GM19043 (cell line): ENCODE results near the gene USO1.
A peak's percentile ranks its signal among the peaks of the same experiment; 100 is the strongest.
"Not testable (repeated sequence)": the region's sequence is repeated elsewhere in the genome, so short reads cannot be mapped to it uniquely, and the experiment has no call there.

Experiments
- ATAC-seq: cut with Tn5 transposase; IDR thresholded peaks from one replicate; pipeline ENCODE4 v1.9.1; 2021; ENCODE audit warnings: low read depth; ENCODE audit not compliant: unreplicated experiment

The USO1 gene

DNA sequence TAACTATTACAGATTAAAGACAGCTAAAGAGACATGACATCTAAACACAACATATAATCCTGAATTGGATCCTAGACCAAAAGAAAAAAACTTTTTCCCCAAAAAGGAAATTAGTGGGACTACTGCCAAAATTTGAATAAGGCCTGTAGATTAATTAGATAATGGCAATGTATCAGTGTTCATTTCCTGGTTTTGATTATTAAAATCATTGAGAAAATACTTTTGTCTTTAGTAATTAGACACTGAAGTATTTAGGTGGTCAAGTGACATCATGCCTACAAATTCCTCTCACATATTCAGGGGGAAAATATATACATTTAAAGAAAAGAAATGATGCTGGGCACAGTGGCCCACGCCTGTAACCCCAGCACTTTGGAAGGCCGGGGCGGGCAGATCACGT is 10.4 kb upstream of the USO1 start:
- no peak for ATAC-seq

DNA sequence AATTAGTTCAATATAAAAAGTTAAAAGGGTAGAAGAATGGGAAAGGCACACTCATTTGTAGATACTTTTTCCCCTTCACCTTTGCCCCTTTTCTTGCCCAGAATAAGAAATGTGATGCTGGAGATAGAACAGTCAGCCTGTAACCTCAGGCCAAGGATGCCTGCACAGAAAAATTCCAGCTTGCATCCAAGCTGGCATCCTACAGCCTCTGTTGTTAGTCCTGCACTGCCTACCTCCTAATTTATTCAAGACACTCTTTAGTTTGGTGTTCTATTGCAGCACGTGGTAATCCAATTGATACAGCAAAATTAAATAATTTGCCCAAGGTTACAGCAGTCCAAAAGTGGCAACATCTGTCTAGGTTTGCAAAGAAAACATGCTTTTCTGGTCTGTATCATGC is 9.7 kb upstream of the USO1 start:
- ATAC-seq: no peak

DNA sequence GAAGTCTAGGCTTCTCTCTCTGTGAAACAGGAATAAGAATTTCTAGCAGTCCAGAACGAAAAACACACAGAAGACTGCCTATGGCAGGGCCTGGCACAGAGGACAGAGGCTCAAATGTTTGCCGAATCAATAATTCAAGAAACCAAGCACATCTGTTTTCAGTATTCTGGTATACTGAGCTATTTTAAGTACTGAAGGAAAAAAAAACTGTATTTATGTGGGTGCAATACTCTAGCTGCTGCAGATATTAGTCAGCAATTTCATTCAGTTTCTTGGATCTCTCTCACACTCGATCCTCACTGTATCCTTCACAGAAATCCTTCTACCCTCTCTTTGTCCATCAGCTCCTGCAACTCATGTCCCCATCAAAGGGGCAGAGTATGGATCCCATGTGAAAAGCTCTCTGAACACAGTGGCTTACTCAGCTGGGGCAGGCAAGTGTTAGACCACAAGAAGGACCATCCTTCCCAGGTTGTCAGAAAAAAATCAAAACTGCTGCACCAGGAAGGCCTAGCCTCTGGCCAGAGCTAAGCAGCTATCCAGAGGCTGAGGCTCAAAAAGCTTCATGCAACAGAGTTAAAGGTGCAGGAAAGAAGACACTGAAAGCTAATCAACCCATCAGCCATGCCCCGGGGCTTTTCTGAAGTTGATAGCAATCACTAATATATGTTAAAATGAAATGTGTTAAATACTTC is 9.1 kb upstream of the USO1 start:
- no peak for ATAC-seq

DNA sequence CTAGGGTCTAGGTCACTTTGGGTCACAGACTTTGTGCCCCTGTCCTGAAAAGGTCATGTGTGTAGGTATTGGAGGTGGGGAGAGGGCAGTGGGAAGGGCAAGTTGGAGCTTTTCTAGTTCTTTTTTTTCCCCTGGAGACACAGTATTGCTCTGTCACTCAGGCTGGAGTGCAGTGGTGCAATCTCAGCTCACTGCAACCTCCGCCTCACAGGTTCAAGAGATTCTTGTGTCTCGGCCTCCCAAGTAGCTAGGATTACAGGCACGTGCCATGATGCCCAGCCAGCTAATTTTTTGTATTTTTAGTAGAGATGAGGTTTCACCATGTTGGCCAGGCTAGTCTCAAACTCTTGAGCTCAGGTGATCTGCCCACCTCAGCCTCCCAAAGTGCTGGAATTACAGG is 8.3 kb upstream of the USO1 start:
- not testable (repeated sequence) for ATAC-seq

DNA sequence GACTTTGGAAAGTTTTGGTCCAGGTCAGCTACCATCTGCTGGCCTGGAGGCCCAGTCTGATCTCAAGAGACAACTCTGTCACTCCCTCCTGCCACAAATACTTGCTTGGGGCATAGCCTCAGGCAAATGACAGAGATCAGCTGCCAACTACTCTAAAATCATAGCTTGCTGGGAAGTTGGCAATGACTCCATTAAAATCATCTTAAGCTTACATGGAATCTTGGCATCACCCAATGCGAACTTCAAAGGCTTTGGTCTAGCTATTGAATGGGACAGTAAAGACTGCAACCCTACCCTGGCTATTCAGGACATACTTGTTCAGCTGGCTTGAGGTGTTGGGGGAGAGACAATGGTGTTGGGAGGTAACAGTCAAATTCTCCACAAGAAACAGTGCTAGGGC is 7.0 kb upstream of the USO1 start:
- no peak for ATAC-seq

DNA sequence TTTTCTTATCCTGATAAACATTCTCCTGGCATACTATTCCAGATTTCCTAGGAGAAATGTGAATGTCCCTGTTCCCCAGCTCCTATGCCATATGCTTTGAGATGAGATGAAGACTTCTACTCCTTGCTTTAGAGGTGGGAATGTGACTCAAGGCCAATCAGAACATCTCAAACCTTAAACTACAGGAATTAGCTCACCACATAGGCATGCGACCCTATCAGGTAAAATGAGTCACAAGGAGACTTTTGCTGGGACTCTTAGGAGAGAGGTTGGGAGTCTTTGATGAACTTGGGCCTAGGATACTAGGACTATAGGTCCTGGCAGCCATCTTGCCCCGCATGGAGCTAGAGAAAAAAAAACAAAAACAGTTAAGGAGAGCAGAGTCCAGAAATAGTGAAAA is 5.8 kb upstream of the USO1 start:
- ATAC-seq: no peak

DNA sequence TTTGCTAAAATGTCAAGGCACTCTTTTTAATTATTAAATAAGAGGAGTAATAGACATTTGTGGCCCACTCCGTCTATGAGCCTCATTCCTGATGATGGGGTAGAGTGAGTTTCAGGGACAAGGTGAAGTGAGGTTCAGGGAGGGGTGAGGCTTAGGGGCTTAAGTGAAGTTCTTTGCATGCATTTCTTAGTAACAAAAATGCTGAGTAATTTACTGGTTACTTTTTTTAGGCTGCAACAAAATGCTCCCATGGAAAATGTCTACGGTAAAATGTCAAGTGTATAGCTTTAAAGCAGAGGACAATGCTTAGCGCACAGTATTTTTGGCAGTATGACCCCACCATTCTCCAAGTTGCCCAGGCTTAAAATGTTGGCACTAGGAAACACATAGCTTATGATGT is 2.0 kb upstream of the USO1 start:
- no peak for ATAC-seq

DNA sequence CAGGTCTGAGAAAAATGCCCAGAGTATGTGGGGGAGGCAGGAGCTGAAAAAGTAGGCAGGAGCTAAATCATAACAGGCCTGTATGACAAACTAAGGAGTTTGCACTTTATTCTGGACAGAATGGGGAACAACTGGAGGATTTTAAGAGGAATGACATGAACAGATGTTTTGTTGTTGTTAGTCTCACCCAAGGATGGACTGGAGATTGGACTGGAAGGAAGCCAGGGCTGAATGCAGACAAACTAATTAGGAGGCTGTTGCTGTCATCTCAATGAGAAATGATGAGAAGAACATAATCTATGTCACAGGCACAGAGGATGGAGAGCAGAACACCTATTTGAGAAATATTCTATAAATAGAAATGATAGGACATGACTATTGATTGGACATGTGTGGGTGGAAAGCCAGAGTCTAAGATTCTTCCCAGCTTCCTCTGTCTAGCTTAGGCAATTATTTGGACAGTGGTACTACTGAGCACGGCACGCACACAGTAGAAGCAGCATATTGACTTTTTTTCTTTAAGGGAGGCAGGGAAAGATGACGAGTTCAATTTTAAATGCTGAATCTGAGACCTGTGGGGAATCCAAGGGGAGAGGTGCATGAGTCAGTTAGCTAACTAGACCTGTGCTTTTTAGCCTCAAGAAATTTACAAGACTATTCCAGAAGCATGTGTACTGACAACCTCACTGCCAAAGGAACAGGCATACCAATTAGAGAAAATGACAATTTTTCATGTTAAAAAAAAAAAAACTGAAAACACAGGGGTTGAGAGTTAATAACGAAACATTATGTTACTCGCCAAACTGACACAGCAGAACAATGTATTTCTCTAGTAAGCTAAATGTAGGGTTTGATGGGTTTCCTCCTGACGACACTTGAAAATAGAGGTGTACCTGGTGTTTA is 963 bp upstream of the USO1 start:
- no peak for ATAC-seq

DNA sequence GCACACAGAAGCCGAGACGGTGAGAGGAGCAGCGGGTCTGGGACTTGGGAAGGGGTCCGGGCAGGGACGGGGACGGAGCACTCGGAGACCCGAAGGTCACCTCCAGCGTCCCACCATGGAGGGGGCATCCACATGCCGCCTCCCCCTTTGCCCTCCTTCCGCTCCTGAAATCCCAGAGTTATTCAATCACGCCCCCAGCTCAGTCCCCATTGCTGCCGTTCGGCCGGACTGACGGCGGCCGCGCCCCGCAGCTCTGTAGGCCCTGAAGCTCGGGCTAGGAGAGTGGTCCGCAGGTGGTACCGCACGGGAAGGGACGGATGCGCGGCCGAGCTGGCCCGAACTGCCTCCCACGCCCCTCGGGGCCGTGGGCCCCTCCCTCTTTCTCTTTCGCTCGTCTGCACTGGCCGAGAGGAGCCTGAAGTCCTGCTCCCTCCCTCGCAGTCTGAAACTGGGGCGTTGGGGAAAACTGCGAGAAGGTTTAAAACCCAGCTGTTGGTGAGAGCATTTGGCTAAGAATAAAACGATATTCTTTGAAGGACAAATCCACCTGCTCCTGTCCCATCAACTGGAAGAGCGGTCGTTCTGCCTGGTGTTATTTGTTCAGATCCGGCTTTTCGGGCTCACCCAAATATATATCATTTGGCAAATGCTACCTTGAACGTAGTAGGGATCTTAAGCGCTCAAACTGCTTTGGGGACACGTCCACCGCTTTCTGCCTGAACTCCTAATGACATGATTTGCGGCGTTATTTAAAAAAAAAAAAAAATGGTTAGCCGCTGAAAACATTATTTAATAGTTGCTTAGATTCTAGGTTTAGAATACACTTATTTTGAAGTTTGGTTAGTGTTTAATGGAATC is 719 bp downstream of the USO1 start:
- peak; percentile 42 for ATAC-seq

DNA sequence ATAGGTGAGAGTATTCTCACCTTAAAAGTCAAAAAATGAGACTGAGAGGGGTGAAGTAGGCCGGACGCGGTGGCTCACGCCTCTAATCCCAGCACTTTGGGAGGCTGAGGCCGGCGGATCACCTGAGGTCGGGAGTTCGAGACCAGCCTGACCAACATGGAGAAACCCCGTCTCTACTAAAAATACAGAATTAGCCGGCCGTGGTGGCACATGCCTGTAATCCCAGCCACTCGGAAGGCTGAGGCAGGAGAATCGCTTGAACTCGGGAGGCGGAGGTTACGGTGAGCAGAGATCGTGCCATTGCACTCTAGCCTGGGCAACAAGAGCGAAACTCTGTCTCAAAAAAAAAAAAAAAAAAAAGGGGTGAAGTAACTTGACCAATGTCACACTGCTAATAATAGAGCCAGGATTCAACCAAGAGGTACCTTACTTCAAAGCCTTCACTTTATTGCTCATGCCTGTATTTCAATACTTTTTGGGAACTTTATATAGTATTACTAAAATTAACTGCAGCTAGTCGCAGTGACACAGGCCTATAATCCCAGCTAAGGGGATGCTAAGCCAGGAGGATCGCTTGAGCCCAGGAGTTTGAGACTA is 1.7 kb downstream of the USO1 start:
- ATAC-seq: not testable (repeated sequence)

DNA sequence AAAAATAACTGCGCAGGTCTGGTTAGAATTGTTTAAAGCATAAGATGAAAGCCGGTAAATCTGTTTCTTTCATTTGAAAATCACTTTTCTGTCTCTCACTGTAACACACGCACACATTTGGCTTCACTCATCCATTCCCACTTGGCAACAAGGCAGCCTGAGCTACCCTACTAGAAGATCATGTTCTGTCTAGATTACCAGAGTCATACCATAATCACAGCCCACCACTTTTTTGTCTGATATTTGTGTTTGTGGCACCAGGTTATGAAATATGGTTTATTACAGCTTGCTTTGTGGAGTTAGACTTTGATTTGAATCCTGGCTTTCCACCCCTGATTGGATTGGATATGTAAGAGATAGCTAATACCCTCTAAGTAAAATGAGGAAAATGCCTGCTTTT is 2.2 kb downstream of the USO1 start:
- no peak for ATAC-seq

DNA sequence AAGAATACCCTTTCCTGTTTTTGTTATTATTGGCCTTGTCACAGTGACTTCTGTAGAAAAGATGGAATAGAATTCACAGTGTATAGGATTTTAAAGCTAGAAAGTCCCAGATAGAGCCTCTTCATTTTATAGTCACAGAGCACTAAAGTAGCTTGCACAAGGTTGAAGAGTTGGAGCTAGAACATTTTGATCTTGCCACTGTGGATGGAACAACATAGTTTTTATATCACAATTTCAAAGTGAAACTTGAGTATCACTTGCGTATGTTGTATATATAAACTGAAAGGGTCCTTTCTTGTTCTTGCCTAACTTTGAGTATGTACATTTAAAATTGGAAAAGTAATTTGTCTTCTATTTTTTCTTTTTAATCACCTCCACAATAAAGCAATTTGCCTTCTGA is 2.7 kb downstream of the USO1 start:
- no peak for ATAC-seq

DNA sequence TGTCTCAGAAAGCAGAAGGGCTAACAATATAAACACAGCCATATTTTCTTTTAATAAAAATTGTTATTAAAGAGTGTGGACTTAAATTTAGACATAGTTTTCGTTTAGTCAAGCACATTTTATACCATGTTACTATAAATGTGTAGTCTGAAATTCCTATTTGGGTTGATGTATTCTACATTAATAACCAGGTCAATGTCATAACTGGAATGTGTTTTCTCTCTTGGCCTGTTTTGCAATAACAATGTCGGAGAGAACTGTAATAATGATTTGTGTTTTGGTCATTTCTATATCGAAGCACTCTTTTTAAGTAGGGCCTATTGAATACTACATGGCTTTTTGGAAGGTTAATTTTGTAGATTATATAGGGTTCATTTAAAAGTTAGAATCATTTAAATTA is 5.5 kb downstream of the USO1 start:
- ATAC-seq: no peak

DNA sequence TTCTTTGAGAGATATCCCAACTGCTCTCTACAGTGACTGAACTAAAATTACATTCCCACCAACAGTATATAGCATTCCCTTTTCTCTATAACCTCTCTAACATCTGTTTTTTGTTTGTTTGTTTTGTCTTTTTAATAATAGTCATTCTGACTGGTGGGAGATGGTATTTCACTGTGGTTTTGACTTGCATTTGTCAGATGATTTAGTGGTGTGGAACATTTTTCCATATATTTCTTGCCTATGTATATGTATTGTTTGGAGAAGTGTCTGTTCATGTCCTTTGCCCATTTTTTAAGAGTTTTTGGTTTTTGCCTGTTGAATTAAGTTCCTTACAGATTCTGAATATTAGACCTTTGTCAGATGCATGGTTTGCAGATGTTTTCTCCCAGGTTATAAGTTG is 9.0 kb downstream of the USO1 start:
- no peak for ATAC-seq

DNA sequence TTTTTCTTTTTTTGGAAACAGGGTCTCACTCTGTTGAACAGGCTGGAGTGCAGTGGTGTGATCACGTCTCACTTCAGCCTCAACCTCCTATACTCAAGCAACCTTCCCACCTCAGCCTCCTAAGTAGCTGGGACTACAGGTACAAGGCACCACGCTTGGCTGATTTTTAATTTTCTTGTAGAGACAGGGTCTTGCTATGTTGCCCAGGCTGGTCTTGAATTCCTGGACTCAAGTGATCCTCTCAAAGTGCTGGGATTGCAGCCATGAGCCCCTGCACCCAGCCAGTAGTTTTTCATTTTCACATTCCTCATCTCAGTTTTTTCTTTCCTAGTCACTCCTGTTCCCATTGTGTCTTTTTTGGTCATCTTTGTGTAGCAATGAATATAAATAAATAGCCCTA is 11.1 kb downstream of the USO1 start:
- ATAC-seq: no peak

DNA sequence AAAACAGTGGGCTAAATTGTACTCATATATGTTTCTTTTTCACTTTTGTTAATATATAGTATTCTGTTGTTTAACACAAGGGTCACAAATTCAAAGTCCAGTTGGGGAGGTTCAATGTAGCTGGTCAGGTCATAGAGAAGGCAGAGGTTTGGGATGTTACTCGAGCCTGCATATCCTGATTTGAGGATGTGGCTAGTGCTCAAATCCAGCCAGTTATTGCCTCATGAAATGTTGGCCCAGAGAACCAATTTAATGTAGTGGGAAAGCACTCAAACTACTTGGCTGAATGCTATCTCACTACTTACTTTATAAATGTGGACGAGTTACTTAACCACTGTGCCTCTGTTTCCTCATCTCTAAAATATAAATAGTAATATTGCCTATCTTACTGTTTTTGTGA is 12.5 kb downstream of the USO1 start:
- no peak for ATAC-seq

DNA sequence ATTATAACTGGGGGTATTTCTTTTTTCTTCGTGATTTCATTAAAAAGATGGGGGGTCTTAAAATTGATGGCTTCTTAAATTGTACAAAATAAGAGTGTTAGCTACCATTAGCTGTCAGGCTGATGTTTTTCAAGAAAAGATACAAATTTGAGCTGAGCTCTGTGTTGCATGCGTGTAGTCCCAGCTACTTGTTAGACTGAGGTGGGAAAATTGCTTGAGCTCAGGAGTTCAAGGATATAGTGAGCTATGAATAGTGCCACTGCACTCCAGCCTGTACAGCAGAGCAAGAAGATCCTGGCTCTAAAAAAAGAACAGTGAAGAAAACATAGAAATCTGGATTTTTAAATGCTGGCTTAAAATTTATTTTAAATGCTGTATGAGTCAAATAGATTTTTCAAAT is 13.0 kb downstream of the USO1 start:
- ATAC-seq: no peak

DNA sequence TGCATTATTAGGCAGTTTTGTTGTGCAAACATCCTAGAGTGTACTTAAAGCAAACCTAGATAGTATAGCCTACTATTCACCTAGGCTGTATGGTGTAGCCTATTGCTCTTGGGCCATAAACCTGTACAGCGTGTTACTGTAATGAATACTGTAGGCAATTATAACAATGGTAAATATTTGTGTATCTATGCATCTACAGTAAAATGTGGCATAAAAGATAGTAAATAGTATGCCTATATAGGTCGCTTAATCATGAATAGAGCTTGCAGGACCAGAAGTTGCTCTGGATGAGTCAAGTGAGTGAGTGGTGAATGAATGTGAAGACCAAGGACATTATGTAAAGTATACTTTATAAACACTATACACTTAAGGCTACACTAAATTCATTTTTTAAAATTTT is 16.6 kb downstream of the USO1 start:
- ATAC-seq: no peak

DNA sequence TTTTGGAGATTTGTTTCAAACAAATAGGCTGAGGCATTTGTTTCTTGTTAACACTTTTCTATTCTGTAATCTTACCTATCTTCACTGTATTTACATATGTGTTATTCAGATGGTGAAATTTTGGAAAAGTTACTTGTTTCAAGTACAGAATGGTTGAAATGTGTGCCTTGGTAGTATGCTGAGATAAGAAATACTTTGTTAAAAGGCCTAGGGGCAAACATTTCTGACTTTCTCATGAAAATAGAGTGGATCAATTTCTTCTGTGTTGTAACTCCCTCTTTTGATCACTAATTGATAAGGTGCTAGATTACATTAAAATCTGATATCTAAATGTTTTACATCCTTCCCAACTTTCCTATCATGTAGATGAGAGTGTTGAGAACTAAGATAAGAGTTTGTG is 18.1 kb downstream of the USO1 start:
- ATAC-seq: no peak

DNA sequence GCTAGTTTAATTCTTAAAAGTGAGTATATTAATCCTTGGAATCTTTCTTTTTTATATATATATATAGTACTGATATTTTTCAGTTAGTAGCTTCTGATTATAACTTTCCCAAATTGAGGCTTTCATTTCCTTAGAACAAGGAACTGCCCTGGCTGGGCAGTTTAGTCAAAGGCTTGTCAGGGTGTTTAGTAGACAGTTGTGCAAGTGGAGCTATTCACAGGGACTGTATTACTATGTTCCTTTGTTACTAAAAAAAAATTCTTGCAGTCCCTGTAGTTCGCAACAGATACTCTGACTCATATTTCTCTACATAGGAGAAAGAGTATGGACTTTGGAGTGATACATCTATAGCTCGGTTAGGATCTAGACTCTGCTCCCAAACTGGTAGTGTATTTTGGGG is 20.8 kb downstream of the USO1 start:
- no peak for ATAC-seq

DNA sequence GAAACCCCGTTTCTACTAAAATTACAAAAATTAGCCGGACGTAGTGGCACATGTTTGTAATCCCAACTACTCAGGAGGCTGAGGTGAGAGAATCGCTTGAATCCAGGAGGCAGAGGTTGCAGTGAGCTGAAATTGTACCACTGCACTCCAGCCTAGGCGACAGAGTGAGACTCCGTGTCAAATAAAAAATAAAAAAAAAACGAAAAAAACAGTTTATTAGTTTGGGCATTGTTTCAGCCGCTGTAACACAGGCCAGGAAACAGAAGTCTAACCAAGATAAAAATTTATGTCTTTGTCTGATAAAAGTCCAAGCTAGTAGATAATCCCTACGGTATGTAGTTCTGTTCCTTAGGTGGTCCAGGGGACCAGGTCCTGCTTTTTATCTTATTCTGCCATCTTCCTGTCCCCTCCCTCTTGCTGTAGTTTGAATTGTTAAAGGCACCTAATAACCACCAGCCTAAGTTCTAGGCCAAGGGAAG is 21.4 kb downstream of the USO1 start:
- no peak for ATAC-seq
